NCI-H1417 treated with DMSO at 0.1 percent for 48 hours (cell line): ENCODE measurements around the gene GMPS.
"Not testable (repeated sequence)": the region's sequence is repeated elsewhere in the genome, so short reads cannot be mapped to it uniquely, and the experiment has no call there.

Source experiments
- DNase-seq: peaks from one replicate; lab custom pipeline; 2025; lab: John Stamatoyannopoulos, UW

The GMPS gene

DNA sequence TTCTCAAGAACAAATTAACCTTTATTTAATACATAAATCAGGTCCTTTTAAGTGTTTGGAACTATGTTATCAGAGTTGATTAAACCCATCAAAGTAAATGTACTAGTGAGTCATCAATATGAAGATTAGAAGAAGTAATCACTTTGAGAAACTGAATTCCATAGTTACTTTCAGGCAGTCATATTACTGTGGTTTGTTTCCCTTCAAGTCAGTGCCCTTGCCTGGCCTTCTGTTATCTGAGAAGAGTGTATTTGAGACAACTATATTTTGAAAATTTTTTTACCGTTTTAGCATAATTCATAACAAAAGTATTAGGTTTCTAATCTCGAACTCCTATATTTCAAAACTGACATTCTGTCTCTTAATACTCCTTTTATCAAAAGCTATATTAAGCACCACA, 73.6 kb downstream of the GMPS start:
- DNase-seq, result no peak

DNA sequence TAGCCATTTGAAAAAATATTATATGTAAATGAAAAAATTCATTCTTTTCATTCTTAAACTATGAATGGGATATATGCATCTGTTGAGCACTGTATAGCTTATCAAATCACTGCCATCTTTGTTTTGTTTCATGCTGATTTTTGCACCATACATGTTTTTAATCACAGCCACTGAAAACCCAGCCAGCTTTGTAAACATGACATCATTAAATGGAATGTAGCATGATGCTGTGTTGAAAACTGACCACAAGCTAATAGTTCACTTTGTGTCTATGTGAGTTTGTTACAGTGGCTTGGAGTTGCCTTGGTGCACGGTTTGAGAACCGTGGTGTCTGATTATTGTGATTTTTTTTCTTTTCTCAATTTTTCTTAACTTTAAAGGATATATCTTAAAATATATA, 75.7 kb downstream of the GMPS start:
- no peak for DNase-seq

- no peak for DNase-seq
Observed at GRCh38 chr3:155948476-155948875, 78.0 kb downstream of the GMPS start.

- DNase-seq, result no peak
Observed at GRCh38 chr3:155949453-155950217, 79.2 kb downstream of the GMPS start.

- DNase-seq, result no peak
Observed at GRCh38 chr3:155956508-155957411, 86.3 kb downstream of the GMPS start.

GRCh38 chr3:155957412-155957880, 87.0 kb downstream of the GMPS start:
- DNase-seq, result no peak

DNA sequence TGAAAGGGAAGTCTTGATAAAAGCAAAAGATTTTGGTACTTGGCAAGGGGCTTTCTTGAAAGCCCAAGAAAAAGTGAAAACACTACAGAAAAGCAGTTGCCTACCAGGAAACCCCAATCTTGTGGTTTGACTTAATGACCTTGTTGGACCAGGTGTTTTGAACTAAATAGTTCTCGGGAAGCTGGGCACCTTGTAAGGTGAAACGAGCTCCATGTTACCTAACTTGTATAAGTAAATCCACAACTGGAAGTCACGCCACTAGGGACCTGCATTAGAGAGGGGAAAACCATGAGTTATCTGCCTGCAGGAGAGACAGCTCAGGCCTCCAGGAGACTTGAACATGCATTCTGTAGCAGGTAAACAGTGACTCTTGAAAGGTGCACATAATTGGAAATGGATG, 88.2 kb downstream of the GMPS start:
- DNase-seq, result no peak

GRCh38 chr3:155960060-155960459, 89.6 kb downstream of the GMPS start:
- no peak for DNase-seq

- not testable (repeated sequence) for DNase-seq
Observed at GRCh38 chr3:155961044-155961443, 90.6 kb downstream of the GMPS start.

- no peak for DNase-seq
Observed at GRCh38 chr3:155963570-155963969, 93.1 kb downstream of the GMPS start.

DNA sequence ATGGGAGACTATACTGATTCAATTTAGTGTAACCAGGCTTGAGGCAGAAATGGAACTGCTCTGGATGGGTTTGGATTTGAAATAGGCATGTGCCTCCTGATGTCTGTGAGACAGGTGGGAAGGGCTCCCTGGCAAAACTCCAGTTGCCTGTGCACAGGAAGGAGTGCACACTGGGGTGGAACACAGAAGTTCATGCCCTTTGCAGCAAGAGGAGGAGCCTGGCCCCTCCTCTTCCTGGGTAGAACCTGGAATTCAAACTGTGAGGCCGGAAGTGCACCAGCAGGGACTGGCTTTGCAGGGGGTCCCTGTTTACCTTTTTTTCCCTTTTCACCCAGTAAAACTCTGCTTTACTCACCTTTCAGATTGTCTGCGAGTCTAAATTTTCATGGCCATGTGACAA, 99.9 kb downstream of the GMPS start:
- no peak for DNase-seq

DNA sequence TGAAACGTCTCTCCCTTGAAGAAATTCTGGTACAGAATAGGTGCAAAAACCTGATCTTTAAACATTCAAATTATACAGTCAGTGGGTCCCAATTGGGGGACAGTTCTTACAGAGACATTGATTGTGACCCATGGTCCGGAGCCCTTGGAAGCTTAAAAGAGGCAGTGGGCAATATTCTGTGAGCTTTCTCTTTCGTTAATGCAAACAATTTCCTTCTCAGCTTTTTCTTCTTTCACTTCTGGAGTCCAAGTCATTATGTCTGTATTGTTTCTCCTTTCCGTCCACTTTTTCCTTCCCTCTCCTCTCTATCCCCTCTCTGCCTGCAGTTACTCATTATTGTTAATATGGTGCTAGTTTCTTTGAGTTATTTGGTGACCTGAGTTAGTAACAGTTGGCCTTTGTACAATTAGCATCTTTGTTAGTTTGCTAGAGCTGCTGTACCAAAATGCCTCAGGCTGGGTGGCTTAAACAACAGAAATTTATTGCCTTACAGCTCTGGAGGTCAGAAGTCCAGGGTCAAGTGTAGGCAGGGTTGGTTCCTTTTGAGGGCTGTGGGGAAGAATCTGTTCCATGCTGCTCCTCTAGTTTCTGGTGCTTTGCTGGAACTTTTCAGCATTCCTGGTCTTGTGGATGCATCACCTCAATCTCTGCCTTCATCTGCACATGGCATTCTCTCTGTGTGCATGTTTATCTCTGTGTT, 102.6 kb downstream of the GMPS start:
- DNase-seq, result no peak

DNA sequence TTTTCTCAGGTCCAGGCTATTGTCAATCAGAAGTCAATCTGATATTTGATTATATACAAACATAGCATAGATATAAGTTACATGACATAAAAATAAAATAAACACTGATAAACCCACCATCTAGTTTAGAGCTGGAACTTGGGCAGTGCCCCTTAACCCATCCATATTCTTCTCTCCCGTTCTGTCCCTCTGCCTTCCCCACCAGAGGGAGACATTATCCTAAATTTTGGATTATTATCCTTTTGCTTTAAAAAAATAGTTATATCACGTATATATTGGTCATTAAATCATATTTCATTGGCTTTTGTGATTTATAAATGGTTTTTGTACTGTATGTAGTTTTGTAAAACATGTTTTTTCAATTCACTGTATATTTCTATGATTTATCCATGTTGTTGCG, 107.9 kb downstream of the GMPS start:
- DNase-seq, result no peak

- DNase-seq, result no peak
Observed at GRCh38 chr3:155979746-155980145, 109.3 kb downstream of the GMPS start.

DNA sequence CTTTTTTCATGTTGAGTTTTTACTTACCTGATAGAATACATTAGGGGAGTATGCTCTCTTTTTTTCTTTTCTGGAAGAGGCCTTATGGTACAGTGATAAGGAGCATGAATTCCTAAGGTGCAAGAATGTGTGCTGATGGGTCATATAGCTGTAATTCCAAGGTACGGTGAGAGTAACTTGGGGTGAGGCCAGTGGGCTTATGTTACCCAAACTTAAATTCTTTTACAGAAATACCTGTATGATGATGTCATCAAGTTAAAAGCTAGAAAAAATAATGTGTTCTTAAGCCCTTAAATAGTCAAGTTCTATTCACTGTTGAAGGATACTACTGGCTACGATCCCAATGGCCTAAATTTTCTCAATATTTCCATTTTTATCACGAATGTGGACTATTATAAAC, 111.2 kb downstream of the GMPS start:
- DNase-seq, result no peak

DNA sequence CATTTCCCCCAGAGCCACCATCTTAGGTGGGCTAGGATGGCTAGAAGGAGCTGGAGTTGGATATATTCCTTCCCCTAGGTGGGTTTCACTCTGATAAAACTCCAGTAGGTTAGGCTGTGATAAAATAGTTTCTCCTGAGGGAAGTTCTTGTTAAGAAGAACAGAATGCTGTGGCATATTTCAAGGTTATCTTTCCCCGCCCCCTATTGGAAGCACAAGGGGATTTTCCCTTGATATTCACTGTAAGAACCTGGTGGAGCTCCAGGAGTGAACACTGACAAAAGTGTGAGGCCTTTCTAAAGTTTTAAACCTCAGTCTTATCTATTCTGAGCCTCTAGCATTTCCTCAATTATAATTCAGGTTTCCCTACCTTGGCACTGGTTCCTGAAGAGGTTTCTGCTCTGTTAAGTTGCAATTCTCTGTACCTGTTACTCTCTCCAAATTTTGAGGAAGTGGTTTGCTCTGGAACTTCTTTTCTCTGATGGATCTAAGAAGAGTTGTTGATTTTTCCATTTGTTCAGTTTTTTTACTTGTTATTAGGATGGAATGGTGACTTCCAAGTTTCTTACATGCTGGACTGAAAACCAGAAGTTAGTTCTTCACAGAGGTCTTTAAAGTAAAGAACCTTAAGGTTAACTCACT, 113.5 kb downstream of the GMPS start:
- no peak for DNase-seq

DNA sequence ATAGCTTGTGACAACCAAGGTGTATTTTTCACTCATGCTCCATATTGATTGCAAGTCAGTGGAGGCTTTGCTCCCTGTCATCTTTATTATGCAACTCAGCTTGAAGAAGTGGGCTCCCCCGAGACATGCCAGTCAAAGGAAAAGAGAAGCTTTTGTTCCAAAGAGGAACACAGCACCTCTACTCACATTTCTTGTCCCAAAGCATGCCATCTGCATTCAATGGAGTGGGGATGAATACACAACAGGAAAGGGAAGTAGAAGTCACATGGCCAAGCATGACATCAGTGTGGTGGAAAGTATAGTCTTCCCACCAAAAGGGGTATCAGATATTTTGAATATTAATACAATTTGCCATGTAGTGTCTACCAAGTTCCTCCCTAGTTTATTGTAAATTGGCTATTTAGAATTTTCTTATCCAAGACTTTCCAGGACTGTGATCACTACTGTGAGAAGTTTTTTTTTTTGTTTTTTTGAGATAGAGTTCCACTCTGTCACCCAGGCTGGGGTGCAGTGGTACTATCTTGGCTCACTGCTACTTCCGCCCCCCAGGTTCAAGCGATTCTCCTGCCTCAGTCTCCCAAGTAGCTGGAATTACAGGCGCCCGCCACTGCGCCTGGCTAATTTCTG, 114.5 kb downstream of the GMPS start:
- DNase-seq, result no peak

- DNase-seq, result no peak
Observed at GRCh38 chr3:155989536-155989935, 119.1 kb downstream of the GMPS start.

DNA sequence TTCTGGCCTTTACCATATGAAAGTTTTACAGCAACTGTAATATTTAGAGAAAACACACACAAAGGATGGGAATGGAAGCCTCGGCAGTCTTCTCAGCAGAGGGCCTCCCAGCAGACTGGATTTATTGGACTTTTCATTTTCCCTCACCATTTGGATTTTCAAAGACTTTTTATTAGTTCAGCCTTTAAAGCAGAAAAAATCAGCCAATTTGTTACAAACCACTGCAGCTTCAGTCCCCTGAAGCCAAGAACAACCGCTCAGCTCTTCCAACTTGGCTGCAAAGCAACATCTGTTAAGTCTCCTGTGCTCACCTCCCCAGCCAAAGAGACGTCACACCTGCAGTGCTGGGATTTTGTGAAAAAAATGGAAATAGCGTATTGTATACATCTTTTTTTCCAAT, 120.8 kb downstream of the GMPS start:
- no peak for DNase-seq

DNA sequence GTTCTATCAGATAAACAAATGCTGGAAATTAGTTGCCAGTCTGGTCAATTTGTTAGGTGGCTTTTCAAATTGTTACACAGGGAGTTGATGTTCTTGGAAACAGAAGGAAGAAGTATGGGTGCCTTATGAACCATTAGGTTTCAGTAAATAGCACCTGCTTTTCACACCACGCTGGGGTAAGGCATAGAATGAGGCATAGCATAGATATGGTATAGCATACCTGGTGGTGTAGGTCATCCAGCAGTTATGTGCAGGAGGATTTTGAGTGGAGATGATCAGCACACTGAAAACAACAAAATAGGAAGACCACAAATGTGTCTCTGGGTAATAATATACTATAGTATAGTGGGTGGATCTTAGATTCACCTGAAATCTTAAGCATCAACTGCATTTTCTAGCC, 121.4 kb downstream of the GMPS start:
- no peak for DNase-seq
